ENCODE results near the gene SNAP47. TPM values are rescaled to one million over a fixed set of nuclear protein-coding genes. Genes with fewer than 3 reads are reported as not detected.

Gene SNAP47
- total RNA-seq, 1 donor = 51.4 TPM

GRCh38 chr1:227781314-227781930, 46.2 kb downstream of the SNAP47 start:
- Histone ChIP-seq H3K4me2 (ENCODE audit: insufficient read depth, low read length) (no peak overlapping the region), H3K79me2 (ENCODE audit: insufficient read depth, low read length) (no peaks in the 10 kb centered on the region), H3K27ac (ENCODE audit: low read depth, low read length) (no peak overlapping the region), H3K4me3 (ENCODE audit: insufficient read depth, low read length) (no peak overlapping the region), H3K27me3 (ENCODE audit: insufficient read depth, low read length) (peaks cover 9% of the 10 kb centered on the region), H3K9me3 (ENCODE audit: low read depth, low read length) (no peaks in the 10 kb centered on the region), H3K4me1 (ENCODE audit: insufficient read depth, low read length) (peaks cover 12% of the 10 kb centered on the region), H4K20me1 (ENCODE audit: insufficient read depth, low read length) (peaks cover 30% of the 10 kb centered on the region), H2AFZ (ENCODE audit: low read length) (no peak overlapping the region), H3K36me3 (ENCODE audit: insufficient read depth, low read length) (peaks cover 3% of the 10 kb centered on the region)
- DNase-seq (ENCODE audit: insufficient read length, low spot score, missing footprints) = no peak
- no peak for TF ChIP-seq CTCF (IDR thresholded peaks at IDR 0.05; ENCODE audit: extremely low read depth, low read depth, low read length)

- H3K4me2 ChIP-seq (ENCODE audit: insufficient read depth, low read length) = no peak overlapping the region
- H4K20me1 ChIP-seq (ENCODE audit: insufficient read depth, low read length) = peaks cover 28% of the 10 kb centered on the region
- DNase-seq (ENCODE audit: insufficient read length, low spot score, missing footprints) = no peak
- H2AFZ ChIP-seq (ENCODE audit: low read length) = no peak overlapping the region
- no peaks in the 10 kb centered on the region for H3K79me2 ChIP-seq (ENCODE audit: insufficient read depth, low read length)
- H3K27me3 ChIP-seq (ENCODE audit: insufficient read depth, low read length) = peaks cover 17% of the 10 kb centered on the region
- no peak overlapping the region for H3K27ac ChIP-seq (ENCODE audit: low read depth, low read length)
- H3K9me3 ChIP-seq (ENCODE audit: low read depth, low read length) = no peaks in the 10 kb centered on the region
- H3K4me1 ChIP-seq (ENCODE audit: insufficient read depth, low read length) = peaks cover 12% of the 10 kb centered on the region
- TF ChIP-seq CTCF (IDR thresholded peaks at IDR 0.05; ENCODE audit: extremely low read depth, low read depth, low read length) = no peak
- H3K36me3 ChIP-seq (ENCODE audit: insufficient read depth, low read length) = peaks cover 3% of the 10 kb centered on the region
- no peak overlapping the region for H3K4me3 ChIP-seq (ENCODE audit: insufficient read depth, low read length)
Measured at GRCh38 chr1:227782226-227782625, 47.0 kb downstream of the SNAP47 start.

- TF ChIP-seq CTCF (IDR thresholded peaks at IDR 0.05; ENCODE audit: extremely low read depth, low read depth, low read length) = no peak
- H2AFZ ChIP-seq (ENCODE audit: low read length) = no peak overlapping the region
- H3K9me3 ChIP-seq (ENCODE audit: low read depth, low read length) = no peaks in the 10 kb centered on the region
- no peak overlapping the region for H3K4me3 ChIP-seq (ENCODE audit: insufficient read depth, low read length)
- no peaks in the 10 kb centered on the region for H4K20me1 ChIP-seq (ENCODE audit: insufficient read depth, low read length)
- peaks cover 5% of the 10 kb centered on the region for H3K4me1 ChIP-seq (ENCODE audit: insufficient read depth, low read length)
- no peak overlapping the region for H3K27ac ChIP-seq (ENCODE audit: low read depth, low read length)
- no peaks in the 10 kb centered on the region for H3K79me2 ChIP-seq (ENCODE audit: insufficient read depth, low read length)
- H3K36me3 ChIP-seq (ENCODE audit: insufficient read depth, low read length) = peaks cover 3% of the 10 kb centered on the region
- peaks cover 24% of the 10 kb centered on the region for H3K27me3 ChIP-seq (ENCODE audit: insufficient read depth, low read length)
- DNase-seq (ENCODE audit: insufficient read length, low spot score, missing footprints) = no peak
- no peak overlapping the region for H3K4me2 ChIP-seq (ENCODE audit: insufficient read depth, low read length)
Measured at GRCh38 chr1:227785094-227785804, 50.0 kb downstream of the SNAP47 start.

Measured in osteoblast (primary cell).